Body of pancreas (tissue), 4 donors: Measurements from ENCODE around the gene CTCF.

Source experiments
- CTCF ChIP-seq, 7 experiments: fragments of 450-650 bp in 4 of 7; fragments of 200-600 bp in 3 of 7; sonication (generic) in 3 of 7; IDR thresholded peaks; one replicate each; pipeline ENCODE4 v1.5.1; 2016 to 2019; ENCODE audit warnings: antibody characterized with exemption in 7 of 7
- POLR2A ChIP-seq, 3 donors: fragments of 450-650 bp; IDR thresholded peaks; one replicate each; pipeline ENCODE4 v1.6.1; 2016; ENCODE audit warnings: antibody characterized with exemption in 3 of 3, mild to moderate bottlenecking in 2 of 3

GRCh38 chr16:67537636-67538591 is 24.4 kb upstream of the CTCF start:
- TF ChIP-seq CTCF (IDR thresholded peaks at IDR 0.05) (no peak), POLR2A (IDR thresholded peaks at IDR 0.05) (peak in 1 of 3 donors; percentile 8)
